A673 (cell line): ENCODE data around the gene LY86.

Experiments used
- CTCF ChIP-seq: fragments of 300-800, 200-600 bp; sonication (generic); conservative IDR thresholded peaks from 2 replicates; pipeline ENCODE4 v1.5.1; 2017; ENCODE audit warnings: low read depth, mild to moderate bottlenecking, antibody characterized with exemption, low read length, moderate library complexity, mixed read lengths
- EZH2 ChIP-seq: fragments of 200-600 bp; sonication (generic); IDR thresholded peaks from 2 replicates; pipeline ENCODE4 v1.6.1; 2017; ENCODE audit warnings: borderline replicate concordance, low read depth, mild to moderate bottlenecking, mixed read lengths, antibody characterized with exemption, low read length; ENCODE audit not compliant: poor library complexity, severe bottlenecking

- TF ChIP-seq CTCF, result no peak
- TF ChIP-seq EZH2, result no peak
These were observed 57.9 kb downstream of the LY86 start for GRCh38 chr6:6646384-6646783.
